Astrocyte of the cerebellum (primary cell): ENCODE measurements around the gene PGA5.

ENCODE experiments used
- DNase-seq: peaks from one replicate; pipeline ENCODE4 v3.0.0-alpha.2; 2011; ENCODE audit warnings: low read depth
- H3K4me3 ChIP-seq: 2 replicates; pipeline ENCODE4 v1.5.1; 2011; ENCODE audit warnings: mild to moderate bottlenecking, low read depth, low read length, moderate library complexity
- in situ Hi-C: cut with HindIII; loops from 2 replicates; pipeline ENCODE4 v1.10.0; 2017; ENCODE audit warnings: low sequenced_read_pairs
- TF ChIP-seq, protein P1 (sequence below): IDR thresholded peaks from 2 replicates; pipeline ENCODE4 v1.5.1; 2012; ENCODE audit warnings: low read length, low read depth, moderate library complexity, mild to moderate bottlenecking; ENCODE audit errors: missing control alignments

PGA5 gene

DNA sequence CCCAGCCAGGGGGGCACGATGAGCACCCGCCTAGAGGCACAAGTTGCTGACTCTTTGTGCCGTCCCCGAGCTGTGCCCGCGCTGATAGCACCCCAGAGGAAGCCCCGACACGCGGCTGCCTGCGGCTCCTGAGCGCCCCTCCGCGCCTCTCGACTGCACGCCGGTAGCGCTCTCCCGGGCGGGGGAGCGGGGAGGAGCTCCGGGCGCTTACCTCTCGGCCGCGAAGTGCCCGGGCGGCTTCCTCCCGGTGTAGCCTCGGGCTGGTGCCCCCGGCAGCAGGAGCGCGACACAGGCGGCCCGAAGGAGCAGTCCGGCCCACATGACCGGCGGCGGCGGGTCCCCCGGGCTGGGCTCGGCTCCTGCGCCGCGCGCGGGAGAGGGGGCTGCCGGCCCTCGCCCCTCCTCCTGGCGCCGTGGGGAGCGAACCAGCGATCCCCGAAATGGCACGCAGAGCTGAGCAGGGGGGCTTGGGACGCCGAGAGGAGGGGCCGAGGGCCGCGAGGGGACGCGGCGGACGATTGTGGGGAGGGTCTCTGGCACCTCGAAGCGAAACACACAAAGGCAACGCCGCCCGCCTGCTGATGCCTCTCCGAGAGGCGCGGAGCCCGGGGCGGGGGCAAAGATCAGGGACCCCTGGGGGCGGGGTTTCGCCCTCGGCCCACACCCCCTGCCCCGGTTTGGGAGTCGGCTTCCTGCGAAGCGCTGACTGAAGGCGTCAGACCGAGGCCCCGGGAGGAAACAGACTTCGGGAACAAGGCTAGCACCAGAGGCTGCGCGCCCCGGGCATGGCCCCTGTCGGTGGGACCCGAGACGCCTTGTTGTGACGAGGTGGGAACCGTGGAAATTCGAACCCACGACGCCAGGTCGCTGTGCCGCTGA, 54.0 kb downstream of the PGA5 start, which contains the start of gene VWCE:
VWCE (minus strand) TSS at position 600 of the 879 bp plus-strand sequence; CDS start at position 321, 279 bp downstream.
- in situ Hi-C loops = no loop called here
- TF ChIP-seq, protein P1, sequence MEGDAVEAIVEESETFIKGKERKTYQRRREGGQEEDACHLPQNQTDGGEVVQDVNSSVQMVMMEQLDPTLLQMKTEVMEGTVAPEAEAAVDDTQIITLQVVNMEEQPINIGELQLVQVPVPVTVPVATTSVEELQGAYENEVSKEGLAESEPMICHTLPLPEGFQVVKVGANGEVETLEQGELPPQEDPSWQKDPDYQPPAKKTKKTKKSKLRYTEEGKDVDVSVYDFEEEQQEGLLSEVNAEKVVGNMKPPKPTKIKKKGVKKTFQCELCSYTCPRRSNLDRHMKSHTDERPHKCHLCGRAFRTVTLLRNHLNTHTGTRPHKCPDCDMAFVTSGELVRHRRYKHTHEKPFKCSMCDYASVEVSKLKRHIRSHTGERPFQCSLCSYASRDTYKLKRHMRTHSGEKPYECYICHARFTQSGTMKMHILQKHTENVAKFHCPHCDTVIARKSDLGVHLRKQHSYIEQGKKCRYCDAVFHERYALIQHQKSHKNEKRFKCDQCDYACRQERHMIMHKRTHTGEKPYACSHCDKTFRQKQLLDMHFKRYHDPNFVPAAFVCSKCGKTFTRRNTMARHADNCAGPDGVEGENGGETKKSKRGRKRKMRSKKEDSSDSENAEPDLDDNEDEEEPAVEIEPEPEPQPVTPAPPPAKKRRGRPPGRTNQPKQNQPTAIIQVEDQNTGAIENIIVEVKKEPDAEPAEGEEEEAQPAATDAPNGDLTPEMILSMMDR = peak; percentile 32
- no peak for DNase-seq

DNA sequence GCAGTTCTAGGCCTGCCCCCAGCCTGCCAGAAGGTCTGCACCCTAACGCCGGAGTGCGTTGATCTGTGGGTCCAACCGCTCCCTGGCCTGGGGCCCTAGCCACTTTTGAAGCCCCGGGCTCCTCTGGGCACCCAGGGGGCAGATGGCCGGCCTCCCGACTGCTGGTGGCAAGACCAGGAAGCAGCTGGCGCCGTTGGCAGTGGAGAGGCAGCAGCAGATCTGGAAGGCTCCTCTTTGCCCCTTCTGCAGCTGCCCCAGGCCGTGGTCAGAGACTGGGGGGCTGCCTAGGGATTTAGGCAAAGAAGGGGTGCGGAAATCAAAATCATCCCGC, 54.6 kb downstream of the PGA5 start:
- in situ Hi-C loops = no loop called here
- DNase-seq = no peak
- TF ChIP-seq, protein P1 = no peak
- no peak overlapping the region for H3K4me3 ChIP-seq

More for the DNA sequence above, 54.0 kb downstream of the PGA5 start, which contains the start of gene VWCE:
- H3K4me3 ChIP-seq = peak within 1 kb of the TSS; percentile 43

DNA sequence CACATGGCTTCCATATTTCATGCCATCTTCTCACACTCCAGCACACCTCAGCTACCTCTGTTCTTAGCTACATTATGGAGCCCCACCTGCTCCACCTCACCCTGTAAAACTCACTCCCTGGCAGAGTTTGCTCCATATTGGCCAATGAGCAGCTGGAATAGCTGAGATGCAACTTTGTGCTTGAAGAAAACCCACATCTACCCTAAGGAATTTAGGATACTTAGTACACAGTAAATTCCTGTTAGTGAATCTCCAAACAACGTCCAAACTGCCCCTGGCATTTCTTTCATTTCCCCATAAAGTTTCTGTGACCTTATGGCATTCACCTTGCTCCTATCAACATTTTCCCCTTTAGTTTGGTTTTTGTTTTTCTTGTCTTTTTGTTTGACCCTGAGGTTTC, 56.4 kb downstream of the PGA5 start:
- no peak for DNase-seq
- in situ Hi-C loops = no loop called here
- TF ChIP-seq, protein P1 = no peak
- no peak overlapping the region for H3K4me3 ChIP-seq

DNA sequence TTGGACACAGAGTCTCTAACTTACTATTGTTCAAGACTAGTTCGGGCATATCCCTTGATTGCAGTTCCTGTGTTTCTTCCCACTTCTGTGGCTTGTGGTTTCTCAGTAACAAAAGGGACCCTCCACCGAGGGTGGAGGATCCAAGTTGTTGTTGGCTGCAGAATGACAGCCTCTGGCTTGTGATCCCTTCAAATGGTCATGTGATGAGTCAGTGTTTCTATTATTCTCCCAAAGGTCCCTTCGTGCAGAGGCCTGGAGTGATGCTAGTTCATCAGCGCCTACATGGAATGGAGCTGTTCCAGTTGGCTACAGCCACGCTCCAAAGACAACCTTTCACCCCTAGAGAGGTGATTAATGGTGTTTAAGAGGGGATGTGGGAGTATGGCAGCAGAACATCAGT, 56.8 kb downstream of the PGA5 start:
- peak; percentile 97 for DNase-seq
- TF ChIP-seq, protein P1 = no peak
- in situ Hi-C loops = no loop called here
- H3K4me3 ChIP-seq = no peak overlapping the region

DNA sequence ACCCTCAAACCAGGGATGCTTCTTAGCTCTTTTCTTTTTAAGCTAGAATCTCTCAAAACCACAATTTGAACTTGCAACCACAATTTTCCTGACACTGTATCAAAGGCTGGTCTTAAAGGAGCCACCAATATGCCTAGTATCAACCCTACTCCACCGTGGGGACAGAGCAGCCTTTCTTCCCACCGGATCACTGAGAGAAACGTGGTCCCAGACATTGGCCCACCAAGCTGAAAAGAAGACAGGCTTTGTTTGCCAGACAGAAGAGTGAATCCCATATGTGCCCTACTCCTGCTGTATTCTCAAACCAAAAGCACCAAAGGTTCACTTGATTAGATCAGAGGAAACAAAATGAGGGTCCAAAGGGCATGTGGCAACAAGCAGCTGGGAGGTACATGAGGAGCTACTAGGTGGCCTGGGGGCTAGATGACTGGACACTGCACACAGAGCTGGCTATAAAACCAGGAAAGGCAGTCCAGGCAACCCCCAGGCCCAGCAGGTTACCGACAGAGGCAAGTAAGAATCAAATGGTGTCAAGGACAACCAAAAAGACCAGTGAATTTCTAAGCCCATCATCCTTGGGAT, 57.8 kb downstream of the PGA5 start:
- in situ Hi-C loops = no loop called here
- no peak for DNase-seq
- H3K4me3 ChIP-seq = no peak overlapping the region
- TF ChIP-seq, protein P1 = no peak
